HG03571 (cell line): ENCODE measurements around the gene PPP2R2B.
"Not testable (repeated sequence)": the region's sequence is repeated elsewhere in the genome, so short reads cannot be mapped to it uniquely, and the experiment has no call there.

ENCODE experiments used
- ATAC-seq: cut with Tn5 transposase; IDR thresholded peaks from one replicate; pipeline ENCODE4 v1.9.1; 2021; ENCODE audit not compliant: unreplicated experiment

The PPP2R2B gene

DNA sequence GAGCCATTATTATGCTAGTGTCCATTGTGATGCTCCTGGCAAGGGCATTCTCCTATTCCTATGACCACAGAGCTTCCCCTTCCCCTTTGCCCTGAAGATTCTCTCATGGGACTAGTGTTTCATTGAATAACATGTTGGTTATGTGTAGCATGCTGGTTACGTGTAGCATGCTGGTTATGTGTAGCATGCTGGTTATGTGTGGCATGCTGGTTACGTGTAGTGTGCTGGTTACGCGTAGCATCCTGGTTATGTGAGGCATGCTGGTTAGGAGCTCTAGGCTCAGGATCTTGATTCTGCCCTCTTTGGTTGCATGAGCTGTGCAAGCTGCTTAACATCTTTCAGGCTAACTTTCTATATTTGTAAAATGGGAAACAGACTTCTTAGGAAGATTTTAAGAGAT is 316.1 kb downstream of the PPP2R2B start:
- ATAC-seq, result no peak

DNA sequence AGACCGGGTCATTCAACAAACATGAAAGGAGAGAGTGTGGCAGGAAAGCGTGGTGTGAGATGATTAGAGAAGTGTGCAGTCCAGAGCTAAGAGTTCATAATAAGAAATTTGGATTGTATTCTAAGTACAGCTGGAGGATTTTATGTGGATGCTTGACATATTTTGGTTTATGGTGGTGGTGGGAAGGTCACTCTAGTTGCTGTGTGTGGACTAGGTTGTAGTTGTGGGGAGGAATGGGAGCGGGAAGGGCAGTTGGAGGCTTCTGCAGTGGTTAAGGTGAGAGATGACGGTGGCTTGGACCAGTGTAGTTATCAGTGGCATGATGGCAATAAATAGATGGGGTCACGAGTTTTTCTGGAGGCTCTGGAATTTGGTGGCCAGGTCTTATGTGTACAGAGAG is 316.8 kb downstream of the PPP2R2B start:
- ATAC-seq, result no peak

DNA sequence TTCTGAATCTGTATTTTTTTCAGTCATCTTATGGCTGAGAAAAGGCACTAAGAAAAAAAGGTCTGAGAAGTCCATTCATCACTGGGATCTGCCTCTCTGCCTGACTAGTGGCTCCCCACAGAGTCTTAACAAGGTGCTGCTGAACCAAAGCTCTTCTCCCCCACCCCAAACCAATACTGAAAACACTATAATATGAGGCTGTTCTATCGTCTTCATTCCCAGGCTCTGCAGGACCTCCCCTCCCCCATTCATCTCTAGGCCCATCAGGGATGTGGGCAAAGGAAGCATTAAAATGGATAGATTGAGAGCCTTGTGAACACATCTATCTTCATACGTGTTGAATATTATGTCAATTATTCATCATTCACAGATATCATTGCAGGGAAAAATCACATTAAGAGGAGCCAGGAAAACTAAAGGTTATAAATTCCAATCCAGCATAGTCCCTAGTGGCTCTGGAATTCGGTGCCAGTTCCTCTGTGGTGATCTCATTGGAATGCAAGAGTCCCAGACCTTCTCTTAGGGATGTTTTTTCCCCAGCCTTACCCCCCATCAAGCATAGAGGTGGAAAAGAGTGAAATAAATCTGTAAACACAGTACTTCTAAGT is 318.2 kb downstream of the PPP2R2B start:
- no peak for ATAC-seq

DNA sequence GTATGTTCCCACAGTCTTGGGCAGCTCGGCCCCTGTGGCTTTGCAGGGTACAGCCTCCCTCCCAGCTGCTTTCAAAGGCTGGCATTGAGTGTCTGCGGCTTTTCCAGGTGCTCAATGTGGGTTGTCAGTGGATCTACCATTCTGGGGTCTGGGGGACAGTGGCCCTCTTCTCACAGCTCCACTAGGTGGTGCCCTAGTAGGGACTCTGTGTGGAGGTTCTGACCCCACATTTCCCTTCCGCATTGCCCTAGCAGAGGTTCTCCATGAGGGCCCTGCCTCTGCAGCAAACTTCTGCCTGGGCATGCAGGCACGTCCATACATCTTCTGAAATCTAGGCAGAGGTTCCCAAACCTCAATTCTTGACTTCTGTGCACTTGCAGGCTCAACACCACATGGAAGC is 321.7 kb downstream of the PPP2R2B start:
- ATAC-seq, result not testable (repeated sequence)

GRCh38 chr5:146553446-146553845 is 325.1 kb downstream of the PPP2R2B start:
- ATAC-seq, result no peak

DNA sequence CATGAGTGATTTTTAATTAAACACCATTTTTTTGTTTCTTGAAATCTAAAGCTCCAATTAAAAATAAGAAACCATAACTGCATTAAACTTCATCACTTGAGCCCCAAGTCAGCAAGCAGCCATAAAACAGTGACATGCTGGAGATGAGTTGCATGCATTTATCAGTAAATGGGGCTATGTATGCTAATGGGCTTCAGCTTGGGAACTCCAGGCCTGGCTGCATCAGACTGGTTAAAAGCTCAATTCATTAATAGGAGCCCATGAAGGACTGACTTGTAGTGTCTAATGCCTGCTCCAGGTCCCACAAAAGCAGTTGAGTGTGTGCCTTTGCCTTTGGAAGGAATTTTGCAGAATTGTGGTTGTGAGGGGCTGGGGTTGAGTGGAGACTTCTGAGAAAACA is 328.9 kb downstream of the PPP2R2B start:
- ATAC-seq, result no peak

- ATAC-seq, result no peak
Measured at GRCh38 chr5:146548781-146549449, 329.6 kb downstream of the PPP2R2B start.

DNA sequence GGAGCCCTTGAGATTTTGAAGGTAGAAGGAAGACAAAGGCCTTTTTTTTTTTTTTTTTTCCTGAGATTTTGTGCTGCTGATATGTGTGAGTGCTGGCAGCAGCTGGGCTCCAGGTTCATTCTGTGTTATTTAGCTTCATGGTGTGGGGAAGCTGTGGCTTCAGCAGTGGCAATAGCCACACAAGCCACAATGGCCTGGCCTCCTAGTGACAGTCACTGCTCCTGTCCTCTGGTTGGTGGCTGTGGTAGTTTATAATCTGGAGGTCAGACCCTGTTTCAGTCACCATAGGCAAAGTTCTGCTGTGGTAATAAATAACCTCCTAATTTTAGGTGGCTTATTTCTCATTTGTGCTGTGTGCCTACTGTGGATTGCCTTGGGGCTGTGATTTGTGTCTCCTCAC is 334.3 kb downstream of the PPP2R2B start:
- no peak for ATAC-seq

- peak; percentile 94 for ATAC-seq
Measured at GRCh38 chr5:146541958-146542849, 336.4 kb downstream of the PPP2R2B start.

DNA sequence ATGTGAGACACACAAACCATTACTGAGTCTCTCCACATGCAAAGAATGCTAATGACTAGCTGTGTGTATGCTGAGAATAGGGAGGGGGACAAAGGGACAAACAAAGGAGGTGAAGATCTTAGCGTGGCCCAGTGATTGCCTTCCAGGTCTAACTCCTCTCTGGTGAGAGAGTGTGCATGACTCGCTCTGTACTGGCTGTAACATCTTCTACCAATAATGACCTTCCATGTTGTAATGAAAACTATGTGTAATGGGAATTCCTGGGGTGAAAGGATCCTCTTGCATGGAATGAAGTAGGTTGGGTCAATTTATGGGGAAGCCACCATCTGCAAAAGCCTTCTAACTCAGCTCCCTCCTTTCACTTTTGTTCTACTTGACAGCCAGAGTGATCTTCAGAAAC is 338.1 kb downstream of the PPP2R2B start:
- ATAC-seq, result no peak

DNA sequence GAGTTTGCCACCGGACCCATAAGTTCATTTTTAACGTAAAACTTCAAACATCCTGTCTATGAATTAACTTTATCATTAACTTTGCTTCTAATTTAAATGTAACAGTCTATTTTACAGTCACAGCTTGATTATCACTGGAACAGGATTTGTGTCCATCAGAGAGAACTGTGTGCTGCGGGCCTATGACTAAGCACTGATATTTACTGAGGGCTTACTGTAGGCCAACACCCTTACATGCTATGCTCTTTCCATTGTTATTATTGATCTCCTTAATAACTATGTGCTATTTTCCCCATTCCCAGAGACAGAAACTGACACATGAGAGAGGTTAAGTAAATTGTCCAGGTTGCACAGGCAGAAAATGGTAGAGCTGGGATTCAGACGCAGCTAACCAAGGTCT is 338.6 kb downstream of the PPP2R2B start:
- no peak for ATAC-seq

GRCh38 chr5:146538432-146538831 is 340.1 kb downstream of the PPP2R2B start:
- ATAC-seq, result no peak

DNA sequence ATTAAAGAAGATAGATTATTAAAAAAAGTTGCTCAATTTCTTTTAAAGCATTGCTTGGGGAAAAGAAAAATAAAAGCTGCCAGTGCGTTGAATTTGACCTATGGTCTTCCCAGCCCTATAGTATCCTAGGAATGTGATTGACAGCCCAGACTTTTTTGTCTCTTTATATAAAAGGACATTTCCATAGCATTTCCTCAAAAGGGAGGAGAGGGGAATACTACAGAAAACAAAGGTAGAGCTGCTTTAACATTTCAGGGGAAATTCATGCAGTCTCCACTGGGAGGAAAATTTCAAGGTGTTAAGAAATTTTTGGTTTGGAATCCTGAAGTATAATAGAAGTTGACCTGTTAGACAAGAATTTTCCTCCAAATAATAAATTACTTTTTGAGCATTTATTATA is 344.7 kb downstream of the PPP2R2B start:
- no peak for ATAC-seq

GRCh38 chr5:146533260-146533857 is 345.2 kb downstream of the PPP2R2B start:
- ATAC-seq, result peak; percentile 91
